Activated T-helper 9 cell treated with anti-CD3 and anti-CD28 coated beads, Interleukin-2, amount 50 U/mL, for 16 hours (primary cell): ENCODE results near the gene ANHX.

Experiments
- DNase-seq: peaks from one replicate; pipeline ENCODE4 v3.0.0-alpha.2; 2020; ENCODE audit warnings: low read depth

Gene ANHX

GRCh38 chr12:133202493-133203343, 33.0 kb downstream of the ANHX start:
- DNase-seq, result no peak

GRCh38 chr12:133201888-133202287, 33.8 kb downstream of the ANHX start:
- no peak for DNase-seq

- DNase-seq, result no peak
These were observed 42.8 kb downstream of the ANHX start for GRCh38 chr12:133192847-133193246.

GRCh38 chr12:133190176-133190575, 45.5 kb downstream of the ANHX start:
- no peak for DNase-seq

GRCh38 chr12:133181238-133181959, 54.3 kb downstream of the ANHX start, which contains the start of gene ZNF268:
ZNF268 (plus strand) TSS chr12:133181495; CDS start chr12:133181998, 503 bp downstream.
- DNase-seq, result peak; percentile 82

GRCh38 chr12:133180669-133181068, 55.0 kb downstream of the ANHX start:
- no peak for DNase-seq

- no peak for DNase-seq
These were observed 60.8 kb downstream of the ANHX start for GRCh38 chr12:133174901-133175300.

GRCh38 chr12:133172491-133172890, 63.2 kb downstream of the ANHX start:
- no peak for DNase-seq
